Measurements from ENCODE around the gene ALG11.
"Not testable (repeated sequence)": the region's sequence is repeated elsewhere in the genome, so short reads cannot be mapped to it uniquely, and the experiment has no call there.

ALG11 gene

DNA sequence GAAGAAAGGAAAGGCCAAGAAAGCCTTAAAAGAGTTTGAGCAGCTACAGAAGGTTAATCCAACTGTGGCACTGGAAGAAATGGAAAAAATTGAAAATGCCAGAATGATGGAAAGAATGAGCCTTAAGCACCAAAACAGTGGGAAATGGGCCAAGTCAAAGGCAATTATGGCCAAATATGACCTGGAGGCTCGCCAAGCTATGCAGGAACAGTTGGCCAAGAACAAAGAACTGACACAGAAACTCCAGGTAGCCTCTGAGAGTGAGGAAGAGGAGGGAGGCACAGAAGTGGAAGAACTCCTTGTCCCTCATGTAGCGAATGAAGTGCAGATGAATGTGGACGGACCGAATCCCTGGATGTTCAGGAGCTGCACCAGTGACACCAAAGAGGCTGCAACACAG lies 17.4 kb downstream of the ALG11 start:
- no peak for DNase-seq (ENCODE audit: low read depth)

DNA sequence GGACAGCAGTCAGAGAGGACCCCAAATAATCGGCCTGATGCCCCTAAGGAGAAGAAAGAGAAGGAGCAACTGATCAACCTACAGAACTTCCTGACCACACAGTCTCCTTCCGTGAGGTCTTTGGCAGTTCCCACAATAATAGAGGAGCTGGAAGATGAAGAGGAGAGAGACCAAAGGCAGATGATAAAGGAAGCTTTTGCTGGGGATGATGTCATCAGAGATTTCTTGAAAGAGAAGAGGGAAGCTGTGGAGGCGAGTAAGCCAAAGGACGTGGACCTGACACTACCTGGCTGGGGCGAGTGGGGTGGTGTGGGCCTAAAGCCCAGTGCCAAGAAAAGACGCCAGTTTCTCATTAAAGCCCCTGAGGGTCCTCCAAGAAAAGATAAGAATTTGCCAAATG lies 18.2 kb downstream of the ALG11 start:
- DNase-seq (ENCODE audit: low read depth) = not testable (repeated sequence)

DNA sequence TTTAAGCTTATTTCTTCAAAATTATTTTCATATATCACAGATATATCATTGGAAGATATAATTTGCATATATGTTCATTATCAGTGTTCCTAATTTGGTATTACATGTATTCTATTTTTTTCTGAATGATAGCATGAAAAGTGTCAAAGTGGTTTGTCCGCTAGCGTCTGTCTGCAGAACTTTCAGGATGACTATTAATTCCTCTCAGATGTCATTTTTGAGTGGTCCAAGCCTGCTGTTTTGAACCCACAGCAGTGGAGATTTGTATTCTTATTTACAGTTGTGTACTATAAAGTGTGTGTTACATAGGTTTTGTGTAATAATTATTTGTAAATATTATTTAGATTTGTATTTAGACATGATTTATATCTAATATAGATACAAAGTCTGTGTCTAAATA lies 20.8 kb downstream of the ALG11 start:
- no peak for DNase-seq (ENCODE audit: low read depth)

DNA sequence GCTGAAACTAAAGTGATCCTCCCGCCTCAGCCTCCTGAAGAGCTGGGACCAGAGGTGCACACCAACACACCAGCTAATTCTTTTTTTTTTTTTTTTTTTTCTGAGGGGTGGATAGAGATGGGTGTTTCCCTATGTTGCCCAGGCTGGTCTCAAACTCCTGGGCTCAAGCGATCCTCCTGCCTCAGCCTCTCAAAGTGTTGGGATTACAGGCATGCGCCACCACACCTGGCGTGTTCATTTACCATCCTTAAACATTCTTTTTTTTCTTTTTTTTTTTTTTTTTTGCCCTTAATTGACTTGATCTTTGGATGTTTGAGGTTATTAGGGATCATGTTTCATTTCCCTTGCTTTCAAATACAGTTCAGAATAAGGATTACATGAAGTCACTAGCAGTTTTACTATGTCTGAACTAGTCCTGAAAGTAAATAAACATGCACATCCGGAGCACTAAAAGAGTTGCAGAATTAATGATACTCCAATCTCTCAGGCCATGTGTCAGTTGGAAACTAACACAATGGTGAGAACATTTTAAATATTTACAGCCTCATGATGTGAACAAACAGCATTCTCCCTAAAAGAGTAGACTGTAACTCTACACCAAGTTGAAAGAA lies 22.5 kb downstream of the ALG11 start:
- peak; percentile 20 for DNase-seq (ENCODE audit: low read depth)

DNA sequence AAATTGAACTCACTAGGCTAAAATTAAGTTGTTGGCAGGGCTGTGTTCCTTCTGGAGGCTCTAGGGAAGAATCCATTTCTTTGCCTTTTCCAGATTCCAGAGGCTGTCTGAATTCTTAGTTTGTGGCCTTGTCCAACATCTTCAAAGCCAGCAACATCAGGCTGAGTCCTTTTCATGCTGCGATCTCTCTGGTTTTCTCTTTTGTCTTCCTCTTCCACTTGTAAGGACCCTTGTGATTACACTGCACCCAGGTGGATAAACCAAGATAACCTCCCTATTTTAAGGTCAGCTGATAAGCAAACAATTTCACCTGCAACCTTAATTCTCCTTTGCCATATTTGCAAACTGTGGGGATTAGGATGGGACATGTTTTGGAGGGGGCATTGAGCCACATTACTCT lies 23.8 kb downstream of the ALG11 start:
- no peak for DNase-seq (ENCODE audit: low read depth)

DNA sequence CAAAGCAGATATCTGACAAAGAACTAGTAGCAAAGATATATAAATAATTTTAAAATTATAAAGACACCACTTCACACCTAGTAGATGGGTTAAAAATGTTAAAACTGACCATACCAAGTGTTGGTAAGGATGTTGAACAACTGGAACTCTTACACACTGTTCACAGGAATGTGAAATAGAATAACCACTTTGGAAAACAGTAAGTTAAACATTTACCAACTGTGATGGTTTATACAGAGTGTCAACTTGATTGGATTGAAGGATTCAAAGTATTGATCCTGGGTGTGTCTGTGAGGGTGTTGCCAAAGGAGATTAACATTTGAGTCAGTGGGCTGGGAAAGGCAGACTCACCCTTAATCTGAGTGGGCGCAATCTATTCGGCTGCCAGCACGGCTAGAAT lies 31.5 kb downstream of the ALG11 start:
- DNase-seq (ENCODE audit: low read depth) = no peak

DNA sequence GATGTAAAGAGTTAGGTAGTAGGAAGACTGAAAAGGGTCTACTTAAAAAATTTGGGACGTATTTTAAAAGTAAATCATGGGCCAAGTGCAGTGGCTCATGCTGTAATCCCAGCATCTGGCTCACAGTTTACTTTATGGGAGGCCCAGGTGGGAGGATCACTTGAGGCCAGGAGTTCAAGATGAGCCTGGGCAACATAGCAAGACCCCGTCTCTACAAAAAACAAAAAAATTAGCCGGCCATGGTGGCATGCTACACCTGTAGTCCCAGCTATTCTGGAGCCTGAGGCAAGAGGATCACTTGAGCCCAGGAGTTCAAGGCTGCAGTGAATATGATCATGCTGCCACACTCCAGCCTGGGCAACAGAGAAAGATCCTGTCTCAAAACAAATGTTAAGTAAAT lies 35.3 kb downstream of the ALG11 start:
- no peak for DNase-seq (ENCODE audit: low read depth)

DNA sequence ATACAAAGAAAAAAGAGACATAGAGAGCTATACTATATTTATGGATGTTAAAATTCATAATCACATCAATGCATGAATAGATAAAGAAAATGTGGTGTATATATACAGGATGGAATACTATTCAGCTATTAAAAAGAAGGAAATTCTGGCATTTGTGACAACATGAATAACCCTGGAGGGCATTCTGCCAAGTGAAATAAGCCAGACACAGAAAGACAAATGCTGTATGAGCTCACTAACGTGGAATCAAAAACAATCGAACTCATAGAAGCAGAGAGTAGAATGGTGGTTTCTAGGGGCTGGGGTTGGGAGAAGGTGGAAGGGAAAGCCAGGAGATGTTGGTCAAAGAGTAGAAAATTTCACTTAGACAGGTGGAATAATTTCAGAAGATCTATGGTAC lies 36.3 kb downstream of the ALG11 start:
- peak; percentile 7 for DNase-seq (ENCODE audit: low read depth)

DNA sequence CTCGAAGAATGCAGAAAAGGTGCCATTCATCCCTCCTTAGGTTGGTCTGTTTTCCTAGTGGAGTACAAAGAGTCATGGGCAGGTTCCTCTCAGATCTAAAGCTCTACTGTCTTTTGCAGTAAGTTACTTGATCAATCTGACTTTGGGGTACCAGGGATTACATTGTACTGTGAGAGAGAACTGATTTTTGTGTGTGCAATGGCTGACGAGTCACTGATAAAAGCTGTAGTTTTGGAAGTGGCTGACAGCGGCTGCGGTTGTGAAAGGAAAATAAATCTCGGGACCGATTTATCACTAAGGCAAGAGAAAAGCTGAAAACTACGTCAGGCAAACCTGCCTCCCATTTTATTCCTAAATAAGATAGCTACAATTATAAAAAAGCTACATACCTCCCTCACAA lies 39.2 kb downstream of the ALG11 start:
- DNase-seq (ENCODE audit: low read depth) = no peak

DNA sequence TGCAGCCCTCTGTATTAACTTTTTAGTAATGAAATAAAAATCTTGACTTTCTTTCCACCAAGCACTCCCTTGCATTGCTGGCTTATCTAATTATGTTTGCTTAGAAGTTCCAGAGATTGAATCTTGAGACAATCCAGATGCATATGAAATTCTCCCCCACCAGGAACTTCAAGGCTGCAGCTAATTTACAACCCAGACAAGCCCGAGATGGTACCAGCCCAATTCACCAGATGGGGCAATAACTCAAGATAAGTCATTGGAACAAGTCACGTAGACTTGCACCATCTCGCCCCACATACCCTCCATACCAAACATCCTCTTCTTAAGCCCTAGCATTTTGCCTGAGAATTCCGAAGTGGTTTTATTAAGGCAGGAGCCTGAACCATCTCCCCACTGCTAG lies 41.3 kb downstream of the ALG11 start:
- peak; percentile 16 for DNase-seq (ENCODE audit: low read depth)

DNA sequence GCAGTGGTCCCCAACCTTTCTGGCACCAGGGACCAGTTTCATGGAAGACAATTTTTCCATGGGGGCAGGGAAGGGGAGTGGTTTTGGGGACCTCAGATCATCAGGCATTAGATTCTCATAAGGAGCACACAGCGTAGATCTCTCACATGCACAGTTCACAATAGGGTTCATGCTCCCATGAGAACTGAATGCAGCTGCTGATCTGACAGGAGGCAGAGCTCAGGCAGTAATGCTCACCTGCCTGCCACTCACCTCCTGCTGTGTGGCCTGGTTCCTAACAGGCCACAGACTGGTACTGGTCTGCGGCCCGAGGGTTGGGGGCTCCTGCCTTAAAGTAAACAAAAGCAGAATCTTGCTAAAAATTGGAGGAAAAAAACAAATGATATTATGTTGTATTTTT lies 48.9 kb downstream of the ALG11 start:
- not testable (repeated sequence) for DNase-seq (ENCODE audit: low read depth)

DNA sequence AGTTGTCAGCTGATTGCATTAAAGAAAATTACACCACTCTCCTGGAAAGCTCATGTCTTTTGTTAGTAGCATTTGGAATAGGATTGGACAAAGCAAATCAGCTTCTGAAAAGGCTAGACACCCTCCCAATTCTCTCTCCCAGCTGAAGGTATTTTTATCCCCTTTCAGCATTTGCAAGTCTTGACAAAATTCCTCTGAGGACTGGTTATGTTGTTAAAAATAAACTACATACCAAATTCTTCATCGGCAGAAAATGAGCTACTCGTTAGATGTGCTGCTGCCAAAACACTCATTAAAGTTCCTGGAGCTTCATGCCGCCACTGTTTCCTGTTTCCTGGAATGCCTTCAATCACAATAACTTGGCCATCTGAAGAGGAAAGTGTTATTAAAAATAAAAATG lies 49.4 kb downstream of the ALG11 start:
- DNase-seq (ENCODE audit: low read depth) = peak; percentile 52

DNA sequence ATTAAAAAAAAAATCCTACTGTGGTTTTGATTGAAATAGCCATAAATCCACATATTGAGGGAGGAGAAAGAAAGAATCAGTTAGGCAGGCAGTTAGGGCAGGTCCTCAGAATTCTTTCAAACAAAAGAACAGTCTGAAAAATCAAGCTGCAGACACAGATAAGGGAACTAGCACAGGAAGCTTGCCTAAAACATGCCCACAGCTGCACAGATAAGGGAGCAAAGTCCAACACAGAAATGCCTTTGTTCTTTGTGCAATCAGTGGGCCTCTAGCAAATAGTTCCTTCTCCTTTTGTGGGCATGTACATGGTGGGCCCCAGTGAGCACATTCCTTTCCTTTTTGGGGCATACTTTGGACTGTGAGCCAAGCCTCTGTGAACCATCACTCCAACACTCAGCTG lies 55.0 kb downstream of the ALG11 start:
- DNase-seq (ENCODE audit: low read depth) = no peak

DNA sequence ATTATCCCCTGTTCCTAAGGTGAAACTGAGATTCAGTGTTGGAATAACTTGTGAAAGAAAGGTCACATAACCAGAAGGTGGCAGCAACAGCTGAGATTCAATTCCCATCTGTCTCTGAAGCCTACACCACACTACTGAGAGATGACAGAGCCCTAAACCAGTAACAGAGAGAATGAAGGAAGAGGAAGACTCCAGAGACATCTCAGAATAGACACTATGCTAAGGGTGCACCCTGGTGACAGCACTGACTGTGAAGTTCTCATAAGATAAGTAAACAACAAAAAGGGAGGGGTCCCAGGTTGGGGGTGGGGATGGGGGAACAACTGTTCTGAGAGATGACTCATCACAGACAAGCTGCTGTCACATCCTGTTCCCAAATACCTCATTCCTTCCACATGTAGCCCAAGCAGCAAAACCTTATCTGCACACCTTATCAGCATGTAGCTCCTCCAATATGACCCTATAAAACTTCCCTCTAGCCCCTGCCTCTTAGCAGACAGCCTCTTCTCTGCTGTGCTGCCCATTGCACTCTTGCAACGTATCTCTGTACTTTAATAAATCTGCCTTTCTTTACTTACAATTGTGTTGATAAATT lies 58.8 kb downstream of the ALG11 start:
- DNase-seq (ENCODE audit: low read depth) = peak; percentile 53

Data from EH (cell line).